Stimulated activated CD4-positive, alpha-beta T cell treated with anti-CD3 and anti-CD28 coated beads, TNF-alpha, amount 100 ng/mL, for 48 hours (primary cell): ENCODE measurements around the gene GPD1L.
"Not testable (repeated sequence)": the region's sequence is repeated elsewhere in the genome, so short reads cannot be mapped to it uniquely, and the experiment has no call there.

Source experiments
- DNase-seq, 3 donors: peaks; one replicate each; pipeline ENCODE4 v3.0.0-alpha.2; 2020; ENCODE audit warnings: low read depth in 3 of 3

Gene GPD1L

GRCh38 chr3:32106132-32106928 is at the start of gene GPD1L:
TSS of gene GPD1L (plus strand) at chr3:32106620. CDS start at chr3:32106712, 92 bp downstream.
- DNase-seq, result peak; percentile 85 to 90 (median 87)

- not testable (repeated sequence) for DNase-seq
Measured at GRCh38 chr3:32058465-32058864, 48.0 kb upstream of the GPD1L start.

GRCh38 chr3:32062950-32063582 is 43.4 kb upstream of the GPD1L start:
- no peak for DNase-seq

GRCh38 chr3:32066686-32067085 is 39.7 kb upstream of the GPD1L start:
- DNase-seq, result no peak

GRCh38 chr3:32074194-32074593 is 32.2 kb upstream of the GPD1L start:
- DNase-seq, result not testable (repeated sequence)

- no peak for DNase-seq
Measured at GRCh38 chr3:32076566-32076965, 29.9 kb upstream of the GPD1L start.

GRCh38 chr3:32077260-32078084 is 28.9 kb upstream of the GPD1L start:
- DNase-seq, result no peak

- no peak for DNase-seq
Measured at GRCh38 chr3:32078085-32078634, 28.3 kb upstream of the GPD1L start.

- no peak for DNase-seq
Measured at GRCh38 chr3:32078864-32079263, 27.6 kb upstream of the GPD1L start.

- no peak for DNase-seq
Measured at GRCh38 chr3:32082721-32083120, 23.7 kb upstream of the GPD1L start.

GRCh38 chr3:32083702-32084270 is 22.6 kb upstream of the GPD1L start:
- no peak for DNase-seq

- no peak for DNase-seq
Measured at GRCh38 chr3:32084870-32085269, 21.6 kb upstream of the GPD1L start.

GRCh38 chr3:32086464-32086863 is 20.0 kb upstream of the GPD1L start:
- no peak for DNase-seq

GRCh38 chr3:32089476-32089875 is 16.9 kb upstream of the GPD1L start:
- no peak for DNase-seq

GRCh38 chr3:32093204-32093603 is 13.2 kb upstream of the GPD1L start:
- DNase-seq, result no peak

- DNase-seq, result no peak
Measured at GRCh38 chr3:32095431-32095830, 11.0 kb upstream of the GPD1L start.

- no peak for DNase-seq
Measured at GRCh38 chr3:32097768-32098167, 8.7 kb upstream of the GPD1L start.

GRCh38 chr3:32098528-32098927 is 7.9 kb upstream of the GPD1L start:
- no peak for DNase-seq

- no peak for DNase-seq
Measured at GRCh38 chr3:32100465-32100864, 6.0 kb upstream of the GPD1L start.

GRCh38 chr3:32102289-32102688 is 4.1 kb upstream of the GPD1L start:
- DNase-seq, result no peak

GRCh38 chr3:32104492-32104891 is 1.9 kb upstream of the GPD1L start:
- DNase-seq, result no peak
